C4-2B (cell line): ENCODE results near the gene SLCO3A1.

Source experiments
- ZFX ChIP-seq: fragments of 450-650 bp; IDR thresholded peaks from 2 replicates; pipeline ENCODE4 v1.6.1; 2017
- TF ChIP-seq, protein P1 (sequence below): fragments of 450-650 bp; conservative IDR thresholded peaks from 2 replicates; pipeline ENCODE4 v1.5.1; 2017; ENCODE audit warnings: mild to moderate bottlenecking

- TF ChIP-seq, protein P1, sequence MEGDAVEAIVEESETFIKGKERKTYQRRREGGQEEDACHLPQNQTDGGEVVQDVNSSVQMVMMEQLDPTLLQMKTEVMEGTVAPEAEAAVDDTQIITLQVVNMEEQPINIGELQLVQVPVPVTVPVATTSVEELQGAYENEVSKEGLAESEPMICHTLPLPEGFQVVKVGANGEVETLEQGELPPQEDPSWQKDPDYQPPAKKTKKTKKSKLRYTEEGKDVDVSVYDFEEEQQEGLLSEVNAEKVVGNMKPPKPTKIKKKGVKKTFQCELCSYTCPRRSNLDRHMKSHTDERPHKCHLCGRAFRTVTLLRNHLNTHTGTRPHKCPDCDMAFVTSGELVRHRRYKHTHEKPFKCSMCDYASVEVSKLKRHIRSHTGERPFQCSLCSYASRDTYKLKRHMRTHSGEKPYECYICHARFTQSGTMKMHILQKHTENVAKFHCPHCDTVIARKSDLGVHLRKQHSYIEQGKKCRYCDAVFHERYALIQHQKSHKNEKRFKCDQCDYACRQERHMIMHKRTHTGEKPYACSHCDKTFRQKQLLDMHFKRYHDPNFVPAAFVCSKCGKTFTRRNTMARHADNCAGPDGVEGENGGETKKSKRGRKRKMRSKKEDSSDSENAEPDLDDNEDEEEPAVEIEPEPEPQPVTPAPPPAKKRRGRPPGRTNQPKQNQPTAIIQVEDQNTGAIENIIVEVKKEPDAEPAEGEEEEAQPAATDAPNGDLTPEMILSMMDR: no peak
- no peak for TF ChIP-seq ZFX
Measured at GRCh38 chr15:92155934-92156333, 302.4 kb downstream of the SLCO3A1 start.
